Smooth muscle cell (in vitro differentiated cells): Measurements from ENCODE around the gene ZSWIM2. TPM values are rescaled to one million over a fixed set of nuclear protein-coding genes. Genes with fewer than 3 reads are reported as not detected.

Experiments used
- DNase-seq: peaks from one replicate; lab custom pipeline; 2025; ENCODE audit not compliant: unreplicated experiment; lab: John Stamatoyannopoulos, UW
- H2AFZ ChIP-seq: fragments of 200-600 bp; sonication (generic); 2 replicates; pipeline ENCODE4 v1.6.0; 2016; ENCODE audit warnings: antibody characterized with exemption, low read depth, mild to moderate bottlenecking
- H3F3A ChIP-seq: fragments of 200-600 bp; sonication (generic); 2 replicates; pipeline ENCODE4 v1.6.0; 2017; ENCODE audit warnings: antibody characterized with exemption, low read depth
- H3K27ac ChIP-seq: fragments of 200-600 bp; sonication (generic); 2 replicates; pipeline ENCODE4 v1.5.1; 2016; ENCODE audit warnings: low read depth, mild to moderate bottlenecking
- H3K27me3 ChIP-seq: fragments of 200-600 bp; sonication (generic); 2 replicates; pipeline ENCODE4 v1.6.1; 2016; ENCODE audit warnings: low read depth, mild to moderate bottlenecking
- H3K36me3 ChIP-seq: fragments of 200-600 bp; sonication (generic); 2 replicates; pipeline ENCODE4 v1.5.1; 2016; ENCODE audit warnings: low read depth
- H3K4me1 ChIP-seq: fragments of 200-600 bp; sonication (generic); 2 replicates; pipeline ENCODE4 v1.5.1; 2016; ENCODE audit warnings: low read depth
- H3K4me2 ChIP-seq: fragments of 200-600 bp; sonication (generic); 2 replicates; pipeline ENCODE4 v1.6.0; 2016; ENCODE audit warnings: mild to moderate bottlenecking
- H3K4me3 ChIP-seq: fragments of 200-600 bp; sonication (generic); 2 replicates; pipeline ENCODE4 v1.5.1; 2016; ENCODE audit warnings: mild to moderate bottlenecking
- H3K79me2 ChIP-seq: fragments of 200-600 bp; sonication (generic); 2 replicates; pipeline ENCODE4 v1.6.0; 2016; ENCODE audit warnings: low read depth, mild to moderate bottlenecking
- H3K9ac ChIP-seq: fragments of 200-600 bp; sonication (generic); 2 replicates; pipeline ENCODE4 v1.6.0; 2016; ENCODE audit warnings: low read depth
- H3K9me3 ChIP-seq: fragments of 200-600 bp; sonication (generic); replicated peaks from 2 replicates; pipeline ENCODE4 v1.5.1; 2016; ENCODE audit warnings: low read depth
- H4K20me1 ChIP-seq: fragments of 200-600 bp; sonication (generic); 2 replicates; pipeline ENCODE4 v1.6.0; 2016; ENCODE audit warnings: low read depth
- WGBS: methylation state at CpG from one replicate; pipeline ENCODE4 v1.1.7; 2016; ENCODE audit warnings: low lambda C conversion rate; 5-methylcytosine and 5-hydroxymethylcytosine counted together
- polyA plus RNA-seq: library from polyadenylated mRNA; unstranded; fragments of >200 nt; fragmentation: Nextera tagmentation; extraction: Ambion mirVana; gene quantifications from 2 replicates; pipeline ENCODE4 v1.2.1, GENCODE V29; 2016
- total RNA-seq: library from RNA; depleted of rRNA; stranded (reverse); fragments of >200 nt; gene quantifications from 2 replicates; pipeline ENCODE4 v1.2.3, GENCODE V29; 2014
- TF ChIP-seq, protein P1 (sequence below): fragments of 200-600 bp; sonication (generic); IDR thresholded peaks from 2 replicates; pipeline ENCODE4 v1.5.1; 2017; ENCODE audit warnings: borderline replicate concordance, mild to moderate bottlenecking, antibody characterized with exemption; ENCODE audit not compliant: insufficient read depth, poor library complexity, severe bottlenecking

Gene ZSWIM2
- total and polyA plus RNA-seq, 2 experiments from 2014 or later = not detected

- H3K4me1 ChIP-seq = no peaks in the 10 kb centered on the region
- no peaks in the 10 kb centered on the region for H3F3A ChIP-seq
- H3K27ac ChIP-seq = no peak overlapping the region
- H3K36me3 ChIP-seq = no peaks in the 10 kb centered on the region
- 57% methylated on average over 7 of the region's 7 CpGs for WGBS
- no peaks in the 10 kb centered on the region for H3K9me3 ChIP-seq
- TF ChIP-seq, protein P1, sequence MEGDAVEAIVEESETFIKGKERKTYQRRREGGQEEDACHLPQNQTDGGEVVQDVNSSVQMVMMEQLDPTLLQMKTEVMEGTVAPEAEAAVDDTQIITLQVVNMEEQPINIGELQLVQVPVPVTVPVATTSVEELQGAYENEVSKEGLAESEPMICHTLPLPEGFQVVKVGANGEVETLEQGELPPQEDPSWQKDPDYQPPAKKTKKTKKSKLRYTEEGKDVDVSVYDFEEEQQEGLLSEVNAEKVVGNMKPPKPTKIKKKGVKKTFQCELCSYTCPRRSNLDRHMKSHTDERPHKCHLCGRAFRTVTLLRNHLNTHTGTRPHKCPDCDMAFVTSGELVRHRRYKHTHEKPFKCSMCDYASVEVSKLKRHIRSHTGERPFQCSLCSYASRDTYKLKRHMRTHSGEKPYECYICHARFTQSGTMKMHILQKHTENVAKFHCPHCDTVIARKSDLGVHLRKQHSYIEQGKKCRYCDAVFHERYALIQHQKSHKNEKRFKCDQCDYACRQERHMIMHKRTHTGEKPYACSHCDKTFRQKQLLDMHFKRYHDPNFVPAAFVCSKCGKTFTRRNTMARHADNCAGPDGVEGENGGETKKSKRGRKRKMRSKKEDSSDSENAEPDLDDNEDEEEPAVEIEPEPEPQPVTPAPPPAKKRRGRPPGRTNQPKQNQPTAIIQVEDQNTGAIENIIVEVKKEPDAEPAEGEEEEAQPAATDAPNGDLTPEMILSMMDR = no peak
- H3K27me3 ChIP-seq = no peaks in the 10 kb centered on the region
- H4K20me1 ChIP-seq = no peaks in the 10 kb centered on the region
- no peak overlapping the region for H3K4me3 ChIP-seq
- H3K4me2 ChIP-seq = no peak overlapping the region
- H3K9ac ChIP-seq = no peak overlapping the region
- H2AFZ ChIP-seq = peak overlapping the region; percentile 77
- no peak for DNase-seq
- H3K79me2 ChIP-seq = no peaks in the 10 kb centered on the region
These were observed 38.4 kb upstream of the ZSWIM2 start for GRCh38 chr2:186887107-186888090.

DNA sequence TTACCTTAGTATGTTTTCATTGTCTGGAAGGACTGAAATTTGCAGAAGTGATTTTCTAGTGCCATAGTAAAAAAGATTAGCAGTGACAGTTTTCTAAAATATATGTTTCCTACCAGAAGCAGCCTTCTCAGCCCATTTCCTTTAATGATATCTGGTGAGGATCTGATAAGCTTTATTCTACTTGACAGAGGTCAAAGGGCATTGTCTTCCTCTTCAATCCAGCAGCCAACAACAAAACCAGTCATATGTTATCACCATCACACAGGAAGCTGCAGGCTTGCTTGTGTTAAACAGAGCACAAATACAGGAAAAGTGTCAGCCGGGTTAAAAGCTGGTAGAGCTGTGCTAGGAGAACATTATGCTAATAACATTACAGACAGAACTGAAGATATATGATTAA is 35.6 kb upstream of the ZSWIM2 start:
- no peak overlapping the region for H3K4me2 ChIP-seq
- H2AFZ ChIP-seq = peak overlapping the region; percentile 0
- no peaks in the 10 kb centered on the region for H3K79me2 ChIP-seq
- H3K27me3 ChIP-seq = no peaks in the 10 kb centered on the region
- TF ChIP-seq, protein P1 = no peak
- WGBS = 6% methylated on average over 1 of the region's 1 CpG
- no peak overlapping the region for H3K27ac ChIP-seq
- H3K36me3 ChIP-seq = no peaks in the 10 kb centered on the region
- H3K4me3 ChIP-seq = no peak overlapping the region
- H3K9me3 ChIP-seq = no peaks in the 10 kb centered on the region
- no peak overlapping the region for H3K9ac ChIP-seq
- H3F3A ChIP-seq = no peaks in the 10 kb centered on the region
- H4K20me1 ChIP-seq = no peaks in the 10 kb centered on the region
- no peak for DNase-seq
- no peaks in the 10 kb centered on the region for H3K4me1 ChIP-seq

DNA sequence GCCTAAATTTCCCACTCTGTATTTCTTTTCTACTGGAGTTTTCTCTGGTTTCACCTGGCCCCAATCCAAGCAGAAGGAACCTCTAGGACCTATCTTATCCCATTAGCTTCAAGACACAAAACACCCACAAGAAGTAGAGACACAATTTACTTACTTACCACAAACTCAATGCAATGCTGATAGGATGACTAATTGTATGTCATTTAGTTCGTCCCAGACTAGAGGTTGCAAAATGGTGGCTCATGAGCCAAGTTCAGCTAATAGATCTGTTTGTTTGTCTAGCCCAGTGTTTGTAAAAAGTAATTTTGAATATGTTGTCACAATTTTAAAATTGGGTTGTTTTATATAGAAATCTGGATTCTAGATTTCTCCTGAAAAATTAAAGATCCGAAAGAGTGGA is 34.7 kb upstream of the ZSWIM2 start:
- WGBS = 85% methylated on average over 2 of the region's 2 CpGs
- H4K20me1 ChIP-seq = no peaks in the 10 kb centered on the region

More for the DNA sequence above, 34.7 kb upstream of the ZSWIM2 start:
- Histone ChIP-seq H3K36me3 (no peaks in the 10 kb centered on the region), H3K9ac (no peak overlapping the region), H3K79me2 (no peaks in the 10 kb centered on the region), H3K4me2 (no peak overlapping the region), H3K9me3 (no peaks in the 10 kb centered on the region), H3K27ac (no peak overlapping the region), H2AFZ (no peak overlapping the region), H3K4me3 (no peak overlapping the region), H3F3A (no peaks in the 10 kb centered on the region), H3K27me3 (no peaks in the 10 kb centered on the region), H3K4me1 (no peaks in the 10 kb centered on the region)
- no peak for DNase-seq
- TF ChIP-seq, protein P1 = no peak
